OCI-LY1 (cell line): ENCODE measurements around the gene ETV1.

ENCODE experiments used
- H2AFZ ChIP-seq: fragments of 200-600 bp; sonication (generic), shearing (Covaris generic); 2 replicates; pipeline ENCODE4 v1.6.0; 2014; ENCODE audit warnings: antibody characterized with exemption, mild to moderate bottlenecking, low read length
- H3F3A ChIP-seq: fragments of 200-600 bp; sonication (generic), shearing (Covaris generic); 2 replicates; pipeline ENCODE4 v1.6.0; 2014; ENCODE audit warnings: mild to moderate bottlenecking, antibody characterized with exemption, low read length, moderate library complexity; ENCODE audit not compliant: insufficient read depth
- H3K27ac ChIP-seq: fragments of 200-600 bp; sonication (generic); 2 replicates; pipeline ENCODE4 v1.5.1; 2014; ENCODE audit warnings: low read length, mixed run types, mild to moderate bottlenecking, low read depth; ENCODE audit not compliant: poor library complexity, severe bottlenecking
- H3K27me3 ChIP-seq: fragments of 200-600 bp; sonication (generic); 2 replicates; pipeline ENCODE4 v1.6.0; 2014; ENCODE audit warnings: antibody characterized with exemption, mild to moderate bottlenecking, low read length, moderate library complexity; ENCODE audit not compliant: insufficient read depth
- H3K36me3 ChIP-seq: fragments of 200-600 bp; sonication (generic); 2 replicates; pipeline ENCODE4 v1.6.1; 2014; ENCODE audit warnings: mild to moderate bottlenecking, antibody characterized with exemption, low read length, moderate library complexity, mixed read lengths; ENCODE audit not compliant: insufficient read depth
- H3K4me1 ChIP-seq: fragments of 200-600 bp; sonication (generic); 2 replicates; pipeline ENCODE4 v1.5.1; 2014; ENCODE audit warnings: mild to moderate bottlenecking, low read length, moderate library complexity; ENCODE audit not compliant: insufficient read depth, severe bottlenecking
- H3K4me2 ChIP-seq: fragments of 200-600 bp; sonication (generic), shearing (Covaris generic); 2 replicates; pipeline ENCODE4 v1.6.1; 2014; ENCODE audit warnings: low read length
- H3K4me3 ChIP-seq: fragments of 200-600 bp; sonication (generic); 2 replicates; pipeline ENCODE4 v1.5.1; 2014; ENCODE audit warnings: low read length, low read depth, mild to moderate bottlenecking, mixed read lengths; ENCODE audit not compliant: poor library complexity, severe bottlenecking
- H3K79me2 ChIP-seq: fragments of 200-600 bp; shearing (Covaris generic); 2 replicates; pipeline ENCODE4 v1.6.1; 2016; ENCODE audit warnings: mixed run types, low read length, mixed read lengths; ENCODE audit not compliant: insufficient read depth
- H3K9ac ChIP-seq: fragments of 200-600 bp; sonication (generic), shearing (Covaris generic); 2 replicates; pipeline ENCODE4 v1.6.1; 2014; ENCODE audit warnings: mild to moderate bottlenecking, low read length, mixed read lengths
- H3K9me2 ChIP-seq: fragments of 200-600 bp; sonication (generic), shearing (Covaris generic); 2 replicates; pipeline ENCODE4 v1.6.1; 2014; ENCODE audit warnings: low read depth, mild to moderate bottlenecking, low read length, mixed read lengths
- H3K9me3 ChIP-seq: fragments of 200-600 bp; shearing (Covaris generic); 2 replicates; pipeline ENCODE4 v1.6.1; 2014; ENCODE audit warnings: low read length, mixed read lengths
- H4K20me1 ChIP-seq: fragments of 200-600 bp; sonication (generic), shearing (Covaris generic); 2 replicates; pipeline ENCODE4 v1.6.0; 2016; ENCODE audit warnings: mild to moderate bottlenecking, low read length; ENCODE audit not compliant: insufficient read depth
- CTCF ChIP-seq: fragments of 200-600 bp; sonication (generic), shearing (Covaris generic); IDR thresholded peaks from 2 replicates; pipeline ENCODE4 v1.5.1; 2017; ENCODE audit warnings: mild to moderate bottlenecking, antibody characterized with exemption, low read length, moderate library complexity, mixed read lengths
- EZH2 ChIP-seq: fragments of 200-600 bp; sonication (generic), shearing (Covaris generic); IDR thresholded peaks from 2 replicates; pipeline ENCODE4 v1.8.0; 2017; ENCODE audit warnings: borderline replicate concordance, mixed run types, mild to moderate bottlenecking, antibody characterized with exemption, low read length, moderate library complexity, mixed read lengths

Gene ETV1

GRCh38 chr7:13963925-13964324, 25.5 kb downstream of the ETV1 start:
- TF ChIP-seq CTCF (no peak), EZH2 (no peak)
- no peaks in the 10 kb centered on the region for H3K36me3 ChIP-seq
- H3K4me2 ChIP-seq: no peak overlapping the region
- H3K4me3 ChIP-seq: no peak overlapping the region
- H3K27me3 ChIP-seq: no peaks in the 10 kb centered on the region
- H3K27ac ChIP-seq: no peak overlapping the region
- H3K79me2 ChIP-seq: no peaks in the 10 kb centered on the region
- no peaks in the 10 kb centered on the region for H3F3A ChIP-seq
- no peak overlapping the region for H3K9ac ChIP-seq
- H4K20me1 ChIP-seq: no peaks in the 10 kb centered on the region
- no peak overlapping the region for H2AFZ ChIP-seq
- H3K9me3 ChIP-seq: 0 out of 2 replicates have a peak, but pooled peaks cover 3% of the 10 kb centered on the region
- no peaks in the 10 kb centered on the region for H3K9me2 ChIP-seq
- peaks cover 9% of the 10 kb centered on the region for H3K4me1 ChIP-seq

- H3K79me2 ChIP-seq: no peaks in the 10 kb centered on the region
These were observed 34.0 kb downstream of the ETV1 start for GRCh38 chr7:13955494-13955893.

GRCh38 chr7:13953368-13953767, 36.1 kb downstream of the ETV1 start:
- TF ChIP-seq EZH2 (no peak), CTCF (no peak)
- no peak overlapping the region for H3K4me3 ChIP-seq
- H3F3A ChIP-seq: no peaks in the 10 kb centered on the region
- no peak overlapping the region for H3K27ac ChIP-seq
- H3K79me2 ChIP-seq: no peaks in the 10 kb centered on the region
- H4K20me1 ChIP-seq: no peaks in the 10 kb centered on the region
- no peak overlapping the region for H3K4me2 ChIP-seq
- no peaks in the 10 kb centered on the region for H3K36me3 ChIP-seq
- no peak overlapping the region; the same call in 1 of the 2 replicates for H2AFZ ChIP-seq
- H3K4me1 ChIP-seq: peaks cover 71% of the 10 kb centered on the region
- H3K9me3 ChIP-seq: no peaks in the 10 kb centered on the region
- no peaks in the 10 kb centered on the region for H3K27me3 ChIP-seq
- no peak overlapping the region for H3K9ac ChIP-seq
- no peaks in the 10 kb centered on the region for H3K9me2 ChIP-seq

More at GRCh38 chr7:13955494-13955893, 34.0 kb downstream of the ETV1 start:
- H3K27ac ChIP-seq: no peak overlapping the region
- no peaks in the 10 kb centered on the region for H3F3A ChIP-seq
- no peak overlapping the region for H3K4me2 ChIP-seq
- no peak overlapping the region for H2AFZ ChIP-seq
- TF ChIP-seq EZH2 (no peak), CTCF (no peak)
- H4K20me1 ChIP-seq: no peaks in the 10 kb centered on the region
- H3K36me3 ChIP-seq: no peaks in the 10 kb centered on the region
- H3K4me1 ChIP-seq: peaks cover 53% of the 10 kb centered on the region
- no peak overlapping the region for H3K9ac ChIP-seq
- no peaks in the 10 kb centered on the region for H3K9me2 ChIP-seq
- H3K4me3 ChIP-seq: no peak overlapping the region
- no peaks in the 10 kb centered on the region for H3K9me3 ChIP-seq
- no peaks in the 10 kb centered on the region for H3K27me3 ChIP-seq
